A549 treated with AZD9567 at 1 μM for 4 hours (cell line): Measurements from ENCODE around the gene FSTL4. TPM values are rescaled to one million over a fixed set of nuclear protein-coding genes. Genes with fewer than 3 reads are reported as not detected.

Experiments used
- total RNA-seq: library from RNA; stranded (reverse); fragments of 200-300 nt; extraction: Qiagen RNA extraction; gene quantifications from 5 replicates; pipeline ENCODE4 v1.2.3, GENCODE V29; 2022; ENCODE audit not compliant: insufficient read depth

Gene FSTL4
- 3.0 to 5.5 TPM (median 3.8 TPM) in 5 replicates for total RNA-seq

DNA sequence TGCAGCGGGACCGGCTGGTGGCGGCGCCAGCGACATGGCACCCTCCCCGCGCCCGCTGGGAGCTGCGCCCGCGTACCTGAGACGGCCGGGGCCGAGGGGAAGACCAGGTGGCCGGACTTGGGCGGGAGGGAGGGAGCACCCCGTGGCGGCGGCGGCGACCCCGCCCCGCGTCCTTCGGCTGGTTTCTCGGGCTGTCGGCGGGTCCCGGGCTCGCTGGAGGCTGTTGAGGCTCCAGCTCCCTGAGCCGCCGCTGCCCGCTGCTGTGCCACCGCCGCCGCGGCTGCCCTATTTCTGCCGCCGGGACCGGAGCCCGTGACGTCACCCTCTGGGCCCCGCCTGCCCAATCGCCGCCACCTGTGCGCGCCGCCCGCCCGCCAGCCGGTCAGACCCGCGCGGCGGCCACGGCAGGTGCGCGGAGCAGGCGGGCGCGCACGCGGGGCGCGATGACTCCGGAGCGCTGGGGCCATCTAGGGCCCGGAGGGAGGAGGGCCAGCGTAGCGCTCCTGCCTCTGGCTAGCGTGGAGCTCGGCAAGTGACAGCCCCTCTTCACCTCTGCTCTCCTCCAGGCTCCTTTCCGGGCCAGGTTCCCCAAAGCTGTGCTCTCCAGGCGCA is at the start of gene FSTL4:
TSS of gene FSTL4 (minus strand) at position 293 of the 612 bp plus-strand sequence.

